Jurkat, Clone E6-1 (cell line): ENCODE results near the gene FAM131B. TPM values are rescaled to one million over a fixed set of nuclear protein-coding genes. Genes with fewer than 3 reads are reported as not detected.
"Not testable (repeated sequence)": the region's sequence is repeated elsewhere in the genome, so short reads cannot be mapped to it uniquely, and the experiment has no call there.

ENCODE experiments used
- DNase-seq: peaks from one replicate; pipeline ENCODE4 v3.0.0-alpha.2; 2011; ENCODE audit warnings: low read depth, low spot score
- H3K4me3 ChIP-seq: 2 replicates; pipeline ENCODE4 v1.5.1; 2011; ENCODE audit warnings: mild to moderate bottlenecking, low read length, control low read depth, moderate library complexity
- polyA plus RNA-seq: library from polyadenylated mRNA; unstranded; fragments of >200 nt; gene quantifications from one replicate; pipeline ENCODE4 v1.2.1, GENCODE V29; 2012; ENCODE audit warnings: missing spikeins; ENCODE audit not compliant: insufficient read length, insufficient read depth

The FAM131B gene
- polyA plus RNA-seq, result 1.6 TPM

DNA sequence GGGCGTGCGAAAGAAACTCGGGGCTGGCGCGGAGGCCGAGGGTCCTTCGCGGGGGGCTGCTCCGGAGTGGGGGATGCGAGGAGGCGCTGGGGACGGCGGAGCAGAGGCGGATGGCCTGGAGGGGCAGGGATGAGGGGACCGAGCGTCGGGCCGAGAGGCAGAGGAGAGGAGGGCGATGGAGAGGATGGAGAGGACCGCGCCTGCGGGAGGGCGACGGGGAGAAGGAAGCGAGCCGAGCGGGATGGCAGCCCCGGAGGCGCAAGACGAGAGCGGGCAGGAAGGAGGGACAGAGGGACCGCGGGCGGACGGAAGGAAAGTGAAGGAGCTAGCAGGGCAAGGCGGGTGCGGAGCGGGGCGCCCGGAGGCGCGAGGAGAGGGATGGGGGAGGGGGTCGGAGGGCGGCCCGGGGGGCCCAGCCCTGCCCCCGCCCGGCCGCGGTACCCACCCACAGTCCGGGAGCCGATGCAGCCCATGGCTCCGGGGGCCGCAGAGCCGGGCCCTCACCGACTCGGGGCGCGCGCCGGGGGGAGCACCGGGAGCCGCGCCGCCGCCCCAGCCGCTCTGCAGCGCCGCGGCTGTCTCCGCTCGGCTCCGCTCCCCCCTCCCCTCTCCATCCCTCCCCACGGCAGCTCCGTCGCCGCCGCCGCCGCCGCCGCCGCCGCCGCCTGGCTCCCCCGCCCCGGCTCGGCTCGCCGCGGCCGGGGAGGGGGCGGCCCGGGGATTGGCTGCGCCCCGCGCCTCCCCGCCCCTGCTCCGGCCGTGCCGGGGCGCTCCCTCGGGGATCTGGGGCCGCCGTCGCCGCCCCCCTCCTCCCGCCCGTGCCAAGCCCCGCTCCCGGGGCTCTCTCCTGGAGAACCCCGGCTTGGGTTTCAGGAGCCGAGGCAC is at the start of gene FAM131B:
TSS of gene FAM131B (minus strand) at position 583 of the 885 bp plus-strand sequence. CDS start at position 473, 110 bp downstream.
- peak within 1 kb of the TSS; percentile 41 for H3K4me3 ChIP-seq
- DNase-seq, result no peak

GRCh38 chr7:143411976-143412708 is 49.6 kb upstream of the FAM131B start:
- H3K4me3 ChIP-seq, result no peak overlapping the region
- DNase-seq, result no peak

DNA sequence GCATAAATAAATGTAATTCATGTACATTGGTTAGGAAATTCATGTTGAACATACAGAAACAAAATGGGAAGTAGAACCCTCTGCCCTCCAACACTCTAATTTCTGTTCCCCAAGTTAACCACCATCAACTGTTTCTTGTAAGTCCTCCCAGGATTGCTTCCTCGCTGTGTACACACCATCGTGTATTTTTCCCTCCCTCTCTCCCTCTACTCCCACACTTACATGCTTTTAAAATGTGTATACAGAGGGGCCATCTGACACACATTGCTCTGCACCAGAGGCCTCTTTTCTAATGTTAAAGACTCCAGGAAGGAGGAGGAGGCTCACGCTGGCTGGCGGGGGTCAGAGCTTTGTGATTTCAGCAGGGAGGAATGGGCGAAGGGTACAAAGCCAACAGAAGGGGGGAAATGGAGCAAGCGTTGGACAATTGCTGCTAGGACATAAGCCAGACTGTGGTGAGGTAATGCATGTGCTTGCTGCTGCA is 48.0 kb upstream of the FAM131B start:
- DNase-seq, result no peak
- H3K4me3 ChIP-seq, result no peak overlapping the region

DNA sequence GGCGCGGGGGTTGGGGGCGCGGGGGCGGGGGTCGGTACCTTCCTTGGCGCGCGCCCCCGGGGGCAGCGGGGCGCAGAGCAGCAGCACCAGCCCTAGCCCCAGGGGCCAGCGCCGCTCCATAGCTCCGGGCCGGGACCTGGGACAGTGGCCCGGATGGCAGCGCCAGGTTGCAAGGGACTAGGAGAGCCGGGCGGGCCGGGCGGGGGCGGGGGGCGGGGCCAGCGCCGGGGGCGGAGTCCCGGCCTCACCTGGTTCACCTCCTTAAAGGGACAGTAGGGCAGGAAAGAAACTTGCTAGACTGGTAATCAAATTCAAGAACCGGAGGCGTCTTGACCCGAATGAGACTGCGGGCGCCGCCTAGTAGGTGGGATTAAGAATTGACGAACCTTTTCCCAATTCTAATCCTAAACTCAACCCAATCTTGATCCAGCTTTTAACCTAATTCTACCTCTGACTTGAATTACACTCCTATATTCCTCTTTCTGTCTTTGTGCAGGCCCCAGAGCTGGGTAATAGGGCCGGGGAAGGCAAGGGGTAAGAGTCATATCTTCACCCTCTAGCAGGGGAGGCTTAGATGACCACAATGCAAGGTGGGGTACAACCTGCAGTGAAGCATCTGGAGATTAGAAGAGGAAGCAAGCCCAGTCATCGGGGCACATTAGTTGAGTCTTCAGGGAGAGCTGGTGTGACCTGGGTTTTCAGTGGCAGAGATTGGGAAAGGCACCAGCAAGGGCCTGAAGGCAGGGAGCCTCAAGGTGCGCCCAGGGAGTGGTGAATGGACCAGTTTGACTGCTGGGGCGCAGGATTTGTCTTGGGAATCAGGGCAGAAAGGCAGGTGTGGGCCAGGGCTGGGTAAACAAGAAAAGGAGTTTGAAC is 46.4 kb upstream of the FAM131B start, which contains the start of gene EPHA1:
TSS of gene EPHA1 (minus strand) at position 171 of the 876 bp plus-strand sequence. CDS start at position 120, 51 bp downstream.
- DNase-seq, result no peak
- H3K4me3 ChIP-seq, result peak within 1 kb of the TSS; percentile 48

DNA sequence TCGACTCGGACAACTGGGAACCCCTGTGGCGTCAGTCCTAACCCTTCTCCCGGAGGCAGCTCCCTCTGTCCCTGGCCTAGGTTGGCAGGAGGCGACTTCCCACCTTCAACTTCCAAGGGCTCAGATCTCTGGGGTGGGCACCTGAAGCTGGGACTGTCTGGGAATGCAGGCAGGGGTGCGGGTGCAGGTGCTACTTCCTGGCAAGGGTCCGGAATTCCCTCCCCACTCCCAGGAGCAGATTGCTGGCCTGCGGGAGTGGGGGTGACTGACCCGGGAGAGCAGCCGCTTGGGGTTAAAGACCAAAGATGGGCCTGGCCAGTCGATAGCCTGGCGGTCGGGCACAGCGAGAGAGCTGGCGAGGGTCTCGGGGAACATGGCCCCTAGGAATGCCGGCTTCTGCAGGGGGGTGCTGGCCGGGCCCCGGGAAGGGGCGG is 45.8 kb upstream of the FAM131B start:
- H3K4me3 ChIP-seq, result peak overlapping the region; percentile 48
- no peak for DNase-seq

DNA sequence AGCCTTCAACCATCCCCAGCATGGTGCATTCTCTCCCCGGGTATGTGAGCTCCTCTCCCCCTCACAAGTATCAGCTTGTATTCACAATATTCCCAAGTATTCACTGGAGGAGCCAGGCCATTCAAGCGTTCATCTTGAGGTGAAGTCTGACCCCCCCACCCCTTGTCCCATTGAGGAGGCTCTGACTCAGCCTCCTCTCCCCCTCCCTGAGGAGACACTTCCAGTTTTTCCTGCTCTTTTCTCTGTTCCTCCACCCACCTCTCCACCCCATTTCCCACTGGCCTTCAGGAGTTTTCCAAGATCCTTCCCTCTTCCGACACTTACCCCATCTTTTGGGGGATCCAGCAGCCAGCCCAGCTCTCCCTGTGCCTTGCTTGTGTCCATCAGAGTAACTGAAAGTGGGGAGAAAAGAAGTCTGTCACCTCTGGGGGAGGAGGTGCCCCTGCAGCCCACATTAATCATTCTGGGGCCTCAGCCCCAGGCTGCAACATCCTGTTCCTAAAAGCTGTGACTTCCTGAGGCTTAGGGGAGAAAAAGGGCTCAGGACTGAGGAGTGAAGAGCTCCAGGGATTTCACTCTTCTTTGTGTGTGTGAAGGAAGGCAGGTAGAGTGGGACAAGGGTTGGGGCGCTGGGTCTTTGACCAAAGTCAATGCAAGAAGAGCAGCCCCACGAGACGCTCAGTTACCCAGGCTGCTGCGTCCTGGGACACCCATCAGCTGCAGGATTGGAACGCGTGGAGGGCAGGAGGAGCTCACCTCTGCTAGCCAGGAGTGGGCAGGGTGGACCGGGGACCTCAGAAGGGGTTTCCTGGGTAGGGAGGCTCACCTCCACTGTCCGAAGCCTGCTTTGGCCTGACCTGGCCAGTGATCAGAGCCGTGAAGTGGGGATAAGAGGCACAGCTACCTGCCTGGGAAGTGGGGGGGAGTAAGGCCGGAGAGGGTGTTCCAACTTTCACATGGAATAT is 45.1 kb upstream of the FAM131B start:
- DNase-seq, result peak; percentile 69
- H3K4me3 ChIP-seq, result peak overlapping the region; percentile 48

- DNase-seq, result no peak
- H3K4me3 ChIP-seq, result no peak overlapping the region
Measured at GRCh38 chr7:143406002-143406357, 43.5 kb upstream of the FAM131B start.

GRCh38 chr7:143405173-143406001 is 42.9 kb upstream of the FAM131B start:
- DNase-seq, result no peak
- H3K4me3 ChIP-seq, result no peak overlapping the region

DNA sequence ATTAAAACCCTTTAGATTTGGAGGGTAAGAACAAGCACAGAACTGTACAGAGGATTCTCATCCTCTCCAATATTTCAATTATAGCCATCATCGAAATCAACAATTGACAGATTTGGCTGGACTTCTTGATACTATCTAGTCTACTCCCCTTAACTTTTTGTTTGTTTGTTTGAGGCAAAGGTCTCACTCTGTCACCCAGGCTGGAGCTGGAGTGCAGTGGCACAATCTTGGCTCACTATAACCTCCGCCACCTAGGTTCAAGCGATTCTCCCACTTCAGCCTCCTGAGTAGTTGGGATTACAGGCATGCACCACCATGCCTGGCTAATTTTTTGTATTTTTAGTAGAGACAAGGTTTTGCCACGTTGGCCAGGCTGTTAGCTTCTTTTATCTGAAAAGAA is 39.7 kb upstream of the FAM131B start:
- not testable (repeated sequence) for H3K4me3 ChIP-seq, DNase-seq

- H3K4me3 ChIP-seq, result no peak overlapping the region
- DNase-seq, result no peak
Measured at GRCh38 chr7:143401265-143401664, 38.8 kb upstream of the FAM131B start.

GRCh38 chr7:143399642-143400041 is 37.1 kb upstream of the FAM131B start:
- H3K4me3 ChIP-seq, result no peak overlapping the region
- no peak for DNase-seq

GRCh38 chr7:143399151-143399550 is 36.6 kb upstream of the FAM131B start:
- H3K4me3 ChIP-seq, result no peak overlapping the region
- no peak for DNase-seq

DNA sequence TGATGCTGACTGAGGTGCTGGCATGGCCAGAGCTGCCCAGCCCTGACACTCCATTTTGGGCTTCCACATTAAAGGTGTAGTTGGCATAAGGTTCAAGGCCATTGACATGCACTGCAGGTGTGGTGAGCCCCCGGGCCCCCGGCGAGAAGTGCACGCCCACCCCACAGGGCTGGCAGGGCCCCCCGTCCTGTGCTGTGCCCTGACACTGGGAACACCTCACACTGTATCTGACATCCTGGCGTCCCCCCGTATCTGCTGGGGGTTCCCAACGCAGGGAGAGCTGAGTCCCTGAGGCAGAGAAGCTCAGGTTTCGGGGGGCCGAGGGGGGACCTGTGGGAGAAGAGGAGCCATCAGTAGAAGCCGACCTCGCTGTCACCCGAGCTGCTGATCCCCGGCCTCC is 36.1 kb upstream of the FAM131B start:
- DNase-seq, result no peak

DNA sequence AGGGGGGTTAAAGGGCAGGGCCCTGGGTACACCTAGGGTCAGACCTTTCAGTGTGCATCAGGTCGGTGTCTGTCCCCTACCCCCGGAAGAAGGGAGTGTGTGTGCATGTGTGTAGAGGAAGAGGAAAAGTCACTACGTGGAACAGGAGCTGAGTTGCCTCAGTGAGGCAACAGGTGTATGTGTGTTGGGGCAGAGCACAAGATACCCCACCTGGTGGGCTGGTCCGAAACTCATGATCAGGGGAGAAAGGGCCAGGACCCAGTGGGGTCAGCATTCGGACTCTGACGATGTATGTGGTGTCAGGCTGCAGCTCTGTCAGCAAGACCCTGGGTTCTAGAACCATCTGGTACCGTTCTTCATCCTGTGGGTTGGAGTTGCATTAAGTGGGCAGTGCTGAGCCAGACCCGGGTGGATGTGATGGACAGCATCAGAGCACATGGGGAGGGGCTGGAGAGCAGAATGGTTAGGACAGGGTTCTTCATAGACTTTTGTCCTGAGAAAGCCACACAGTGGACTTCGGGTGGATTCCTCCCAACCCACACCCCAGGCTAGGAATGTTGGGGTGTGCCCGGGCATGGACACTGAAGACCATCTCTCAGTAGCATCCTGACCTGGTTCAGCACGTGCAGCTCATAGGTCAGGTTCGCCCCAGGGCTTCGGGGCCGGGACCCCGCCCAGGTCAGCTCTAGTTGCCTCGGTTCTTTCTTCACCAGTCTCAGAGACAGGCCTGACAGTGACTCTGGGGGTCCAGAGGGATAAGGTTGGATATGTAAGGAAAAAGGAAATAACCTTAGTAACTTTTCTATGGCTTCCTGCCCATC is 35.4 kb upstream of the FAM131B start:
- no peak for DNase-seq
- H3K4me3 ChIP-seq, result no peak overlapping the region

More for the DNA sequence above, 36.1 kb upstream of the FAM131B start:
- no peak overlapping the region for H3K4me3 ChIP-seq

GRCh38 chr7:143396625-143397556 is 34.4 kb upstream of the FAM131B start:
- no peak for DNase-seq
- H3K4me3 ChIP-seq, result no peak overlapping the region
